Measurements from ENCODE around the gene PARP9. TPM values are rescaled to one million over a fixed set of nuclear protein-coding genes. Genes with fewer than 3 reads are reported as not detected.
A peak's percentile ranks its signal among the peaks of the same experiment; 100 is the strongest.

The PARP9 gene
- total and polyA plus RNA-seq, 2 of the 13 experiments (the other 11 are each of a cell fraction or from before 2014, with no cell fraction given), result 6.5 to 10.6 TPM

DNA sequence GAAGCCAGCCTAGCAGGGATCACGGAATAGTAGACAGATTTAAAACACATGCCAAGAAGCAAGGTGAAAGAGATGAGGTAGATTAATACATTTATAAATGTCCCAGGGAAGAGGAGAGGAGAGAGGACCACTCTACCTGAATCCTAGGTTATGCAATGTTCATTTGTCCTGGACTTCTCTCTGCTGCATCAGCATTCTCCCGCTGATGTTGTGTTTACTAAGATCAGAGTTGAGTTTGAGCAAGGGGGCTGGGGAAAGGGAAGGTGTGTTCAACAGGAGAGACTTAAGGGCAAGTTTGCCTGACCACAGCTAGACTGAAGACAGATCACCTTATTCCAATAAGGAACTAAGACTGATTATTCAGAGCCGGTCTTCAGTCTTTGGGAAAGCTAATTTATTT lies 48.2 kb downstream of the PARP9 start (continued):
- TF ChIP-seq, protein P1, sequence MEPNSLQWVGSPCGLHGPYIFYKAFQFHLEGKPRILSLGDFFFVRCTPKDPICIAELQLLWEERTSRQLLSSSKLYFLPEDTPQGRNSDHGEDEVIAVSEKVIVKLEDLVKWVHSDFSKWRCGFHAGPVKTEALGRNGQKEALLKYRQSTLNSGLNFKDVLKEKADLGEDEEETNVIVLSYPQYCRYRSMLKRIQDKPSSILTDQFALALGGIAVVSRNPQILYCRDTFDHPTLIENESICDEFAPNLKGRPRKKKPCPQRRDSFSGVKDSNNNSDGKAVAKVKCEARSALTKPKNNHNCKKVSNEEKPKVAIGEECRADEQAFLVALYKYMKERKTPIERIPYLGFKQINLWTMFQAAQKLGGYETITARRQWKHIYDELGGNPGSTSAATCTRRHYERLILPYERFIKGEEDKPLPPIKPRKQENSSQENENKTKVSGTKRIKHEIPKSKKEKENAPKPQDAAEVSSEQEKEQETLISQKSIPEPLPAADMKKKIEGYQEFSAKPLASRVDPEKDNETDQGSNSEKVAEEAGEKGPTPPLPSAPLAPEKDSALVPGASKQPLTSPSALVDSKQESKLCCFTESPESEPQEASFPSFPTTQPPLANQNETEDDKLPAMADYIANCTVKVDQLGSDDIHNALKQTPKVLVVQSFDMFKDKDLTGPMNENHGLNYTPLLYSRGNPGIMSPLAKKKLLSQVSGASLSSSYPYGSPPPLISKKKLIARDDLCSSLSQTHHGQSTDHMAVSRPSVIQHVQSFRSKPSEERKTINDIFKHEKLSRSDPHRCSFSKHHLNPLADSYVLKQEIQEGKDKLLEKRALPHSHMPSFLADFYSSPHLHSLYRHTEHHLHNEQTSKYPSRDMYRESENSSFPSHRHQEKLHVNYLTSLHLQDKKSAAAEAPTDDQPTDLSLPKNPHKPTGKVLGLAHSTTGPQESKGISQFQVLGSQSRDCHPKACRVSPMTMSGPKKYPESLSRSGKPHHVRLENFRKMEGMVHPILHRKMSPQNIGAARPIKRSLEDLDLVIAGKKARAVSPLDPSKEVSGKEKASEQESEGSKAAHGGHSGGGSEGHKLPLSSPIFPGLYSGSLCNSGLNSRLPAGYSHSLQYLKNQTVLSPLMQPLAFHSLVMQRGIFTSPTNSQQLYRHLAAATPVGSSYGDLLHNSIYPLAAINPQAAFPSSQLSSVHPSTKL (CRISPR knock-in tag; IDR thresholded peaks at IDR 0.05), result peak; percentile 58
- TF ChIP-seq FOXP1 (IDR thresholded peaks at IDR 0.05), result no peak
- peak; percentile 67 for TF ChIP-seq FOXP1 (CRISPR knock-in tag; IDR thresholded peaks at IDR 0.05)
- no peak for TF ChIP-seq KLF13 (CRISPR knock-in tag; IDR thresholded peaks at IDR 0.05)
- TF ChIP-seq ELF3 (CRISPR knock-in tag; IDR thresholded peaks at IDR 0.05), result peak; percentile 41; the same call in 1 of the 2 replicates
- TF ChIP-seq CEBPB (IDR thresholded peaks at IDR 0.05; ENCODE audit: borderline replicate concordance, low read depth, low read length), result peak; percentile 76
- TF ChIP-seq TEF (CRISPR knock-in tag; IDR thresholded peaks at IDR 0.05), result peak; percentile 83; the same call in 1 of the 2 replicates
- TF ChIP-seq FOXK1 (CRISPR knock-in tag; IDR thresholded peaks at IDR 0.05; ENCODE audit: borderline replicate concordance, low read depth), result peak; percentile 60; the same call in 1 of the 2 replicates
- no peak for TF ChIP-seq DR1 (CRISPR knock-in tag; IDR thresholded peaks at IDR 0.05)
- peak; percentile 50; the same call in 1 of the 2 replicates for TF ChIP-seq FOXA3 (CRISPR knock-in tag; IDR thresholded peaks at IDR 0.05)
- TF ChIP-seq RBFOX2 (IDR thresholded peaks at IDR 0.05; ENCODE audit: low read depth, low read length), result no peak
